Measurements from ENCODE around the gene ABCA13.

ABCA13 gene

GRCh38 chr7:48481235-48481634 lies 310.0 kb downstream of the ABCA13 start:
- H3K27ac ChIP-seq (ENCODE audit: extremely low read depth, low read depth, low read length) = no peak overlapping the region
- no peaks in the 10 kb centered on the region for H3K36me3 ChIP-seq (ENCODE audit: control insufficient read depth in 2 of 2, insufficient read depth in 1 of 2, low read length in 2 of 2)
- ChIA-PET CTCF (no interaction called here), POLR2A (no interaction called here)
- H3K9me3 ChIP-seq (ENCODE audit: control insufficient read depth, insufficient read depth, low read depth, low read length) = no peaks in the 10 kb centered on the region
- TF ChIP-seq ZFP41 (tag by site-specific recombination; IDR thresholded peaks at IDR 0.05; ENCODE audit: borderline replicate concordance) (no peak), ZNF10 (tag by site-specific recombination; IDR thresholded peaks at IDR 0.05) (no peak), ZNF214 (tag by site-specific recombination; IDR thresholded peaks at IDR 0.05; ENCODE audit: borderline replicate concordance) (no peak), ZNF248 (tag by site-specific recombination; IDR thresholded peaks at IDR 0.05) (no peak), ZNF510 (tag by site-specific recombination; IDR thresholded peaks at IDR 0.05; ENCODE audit: insufficient replicate concordance) (no peak), ZBTB44 (tag by site-specific recombination; IDR thresholded peaks at IDR 0.05) (no peak), ZNF488 (tag by site-specific recombination; IDR thresholded peaks at IDR 0.05) (no peak), ZNF48 (tag by site-specific recombination; IDR thresholded peaks at IDR 0.05) (no peak), ZSCAN30 (tag by site-specific recombination; IDR thresholded peaks at IDR 0.05) (no peak), ZNF114 (tag by site-specific recombination; IDR thresholded peaks at IDR 0.05) (no peak), ZSCAN4 (tag by site-specific recombination; IDR thresholded peaks at IDR 0.05) (no peak), PRDM6 (tag by site-specific recombination; IDR thresholded peaks at IDR 0.05) (no peak)
- H3K4me3 ChIP-seq (ENCODE audit: low read depth, low read length) = no peak overlapping the region
- no peaks in the 10 kb centered on the region for H3K4me1 ChIP-seq (ENCODE audit: control insufficient read depth, insufficient read depth, low read length)

GRCh38 chr7:48497521-48497920 lies 326.3 kb downstream of the ABCA13 start:
- Histone ChIP-seq H3K4me3 (ENCODE audit: low read depth, low read length) (no peak overlapping the region), H3K36me3 (ENCODE audit: control insufficient read depth in 2 of 2, insufficient read depth in 1 of 2, low read length in 2 of 2) (no peaks in the 10 kb centered on the region), H3K4me1 (ENCODE audit: control insufficient read depth, insufficient read depth, low read length) (no peaks in the 10 kb centered on the region), H3K27ac (ENCODE audit: extremely low read depth, low read depth, low read length) (no peak overlapping the region), H3K9me3 (ENCODE audit: control insufficient read depth, insufficient read depth, low read depth, low read length) (no peaks in the 10 kb centered on the region)
- ChIA-PET CTCF (no interaction called here), POLR2A (no interaction called here)
- TF ChIP-seq ZNF658 (tag by site-specific recombination; IDR thresholded peaks at IDR 0.05) = no peak
- TF ChIP-seq ZNF521 (tag by site-specific recombination; IDR thresholded peaks at IDR 0.05) = no peak
- no peak for TF ChIP-seq ZBTB8A (tag by site-specific recombination; IDR thresholded peaks at IDR 0.05)
- no peak for TF ChIP-seq ZFP69B (tag by site-specific recombination; IDR thresholded peaks at IDR 0.05)
- TF ChIP-seq ZNF366 (tag by site-specific recombination; conservative IDR thresholded peaks at IDR 0.05) = no peak
- TF ChIP-seq PRDM4 (tag by site-specific recombination; IDR thresholded peaks at IDR 0.05) = no peak
- no peak for TF ChIP-seq HIC1 (tag by site-specific recombination; IDR thresholded peaks at IDR 0.05)
- no peak for TF ChIP-seq ZNF302 (tag by site-specific recombination; IDR thresholded peaks at IDR 0.05; ENCODE audit: low read depth)
- TF ChIP-seq ZNF600 (tag by site-specific recombination; IDR thresholded peaks at IDR 0.05) = no peak
- no peak for TF ChIP-seq PRDM6 (tag by site-specific recombination; IDR thresholded peaks at IDR 0.05)
- TF ChIP-seq ZBTB1 (tag by site-specific recombination; IDR thresholded peaks at IDR 0.05) = no peak
- no peak for TF ChIP-seq ZNF704 (tag by site-specific recombination; IDR thresholded peaks at IDR 0.05)
